Body of pancreas (tissue), 4 donors: ENCODE results near the gene FBXO31.

ENCODE experiments used
- POLR2A ChIP-seq, 3 donors: fragments of 450-650 bp; IDR thresholded peaks; one replicate each; pipeline ENCODE4 v1.6.1; 2016; ENCODE audit warnings: antibody characterized with exemption in 3 of 3, mild to moderate bottlenecking in 2 of 3
- TF ChIP-seq, protein P1 (sequence below), 7 experiments: fragments of 450-650 bp in 4 of 7; fragments of 200-600 bp in 3 of 7; sonication (generic) in 3 of 7; IDR thresholded peaks; one replicate each; pipeline ENCODE4 v1.5.1; 2016 to 2019; ENCODE audit warnings: antibody characterized with exemption in 7 of 7

- no peak for TF ChIP-seq POLR2A (IDR thresholded peaks at IDR 0.05)
- TF ChIP-seq, protein P1, sequence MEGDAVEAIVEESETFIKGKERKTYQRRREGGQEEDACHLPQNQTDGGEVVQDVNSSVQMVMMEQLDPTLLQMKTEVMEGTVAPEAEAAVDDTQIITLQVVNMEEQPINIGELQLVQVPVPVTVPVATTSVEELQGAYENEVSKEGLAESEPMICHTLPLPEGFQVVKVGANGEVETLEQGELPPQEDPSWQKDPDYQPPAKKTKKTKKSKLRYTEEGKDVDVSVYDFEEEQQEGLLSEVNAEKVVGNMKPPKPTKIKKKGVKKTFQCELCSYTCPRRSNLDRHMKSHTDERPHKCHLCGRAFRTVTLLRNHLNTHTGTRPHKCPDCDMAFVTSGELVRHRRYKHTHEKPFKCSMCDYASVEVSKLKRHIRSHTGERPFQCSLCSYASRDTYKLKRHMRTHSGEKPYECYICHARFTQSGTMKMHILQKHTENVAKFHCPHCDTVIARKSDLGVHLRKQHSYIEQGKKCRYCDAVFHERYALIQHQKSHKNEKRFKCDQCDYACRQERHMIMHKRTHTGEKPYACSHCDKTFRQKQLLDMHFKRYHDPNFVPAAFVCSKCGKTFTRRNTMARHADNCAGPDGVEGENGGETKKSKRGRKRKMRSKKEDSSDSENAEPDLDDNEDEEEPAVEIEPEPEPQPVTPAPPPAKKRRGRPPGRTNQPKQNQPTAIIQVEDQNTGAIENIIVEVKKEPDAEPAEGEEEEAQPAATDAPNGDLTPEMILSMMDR (IDR thresholded peaks at IDR 0.05): no peak
These were observed 33.9 kb upstream of the FBXO31 start for GRCh38 chr16:87417528-87417910.
